Neutrophil (primary cell): ENCODE data around the gene DOCK3.
"Not testable (repeated sequence)": the region's sequence is repeated elsewhere in the genome, so short reads cannot be mapped to it uniquely, and the experiment has no call there.

Experiments
- H3K27ac ChIP-seq: fragments of 200-600 bp; sonication (generic); 2 replicates; pipeline ENCODE4 v1.5.1; 2016; ENCODE audit warnings: mild to moderate bottlenecking, moderate library complexity
- H3K27me3 ChIP-seq: fragments of 200-600 bp; sonication (generic); 2 replicates; pipeline ENCODE4 v1.6.0; 2016; ENCODE audit warnings: mild to moderate bottlenecking
- H3K36me3 ChIP-seq: fragments of 200-600 bp; sonication (generic); 2 replicates; pipeline ENCODE4 v1.5.1; 2017
- H3K4me1 ChIP-seq, 2 experiments: fragments of 200-600 bp in 1 of 2; sonication (generic) in 1 of 2; 1 replicate in 1 of 2; 2 replicates in 1 of 2; pipeline versions ENCODE4 v1.5.1 to v1.6.1; 2013 to 2016; ENCODE audit warnings: low read depth in 1 of 2, low read length in 1 of 2, mild to moderate bottlenecking in 1 of 2, moderate library complexity in 1 of 2; ENCODE audit not compliant: control insufficient read depth in 1 of 2, insufficient read depth in 1 of 2
- H3K4me3 ChIP-seq, 2 experiments: fragments of 200-600 bp in 1 of 2; sonication (generic) in 1 of 2; 1 replicate in 1 of 2; 2 replicates in 1 of 2; pipeline ENCODE4 v1.5.1; 2013 to 2016; ENCODE audit warnings: low read depth in 1 of 2, low read length in 1 of 2, mild to moderate bottlenecking in 1 of 2, moderate library complexity in 1 of 2
- H3K9me3 ChIP-seq: fragments of 200-600 bp; sonication (generic); 2 replicates; pipeline ENCODE4 v1.5.1; 2016
- CTCF ChIP-seq: fragments of 200-600 bp; sonication (generic); IDR thresholded peaks from 2 replicates; pipeline ENCODE4 v1.5.1; 2016; ENCODE audit warnings: antibody characterized with exemption

DOCK3 gene

GRCh38 chr3:50825841-50826240, 151.1 kb downstream of the DOCK3 start:
- H3K9me3 ChIP-seq, result no peaks in the 10 kb centered on the region
- no peak for TF ChIP-seq CTCF
- H3K27ac ChIP-seq, result no peak overlapping the region
- H3K4me1 ChIP-seq, result no peaks in the 10 kb centered on the region
- no peak overlapping the region for H3K4me3 ChIP-seq
- no peaks in the 10 kb centered on the region for H3K36me3 ChIP-seq
- H3K27me3 ChIP-seq, result no peaks in the 10 kb centered on the region

GRCh38 chr3:50830451-50830850, 155.7 kb downstream of the DOCK3 start:
- TF ChIP-seq CTCF, result no peak
- H3K27ac ChIP-seq, result no peak overlapping the region
- H3K36me3 ChIP-seq, result no peaks in the 10 kb centered on the region
- H3K4me3 ChIP-seq, result no peak overlapping the region
- H3K4me1 ChIP-seq, result no peaks in the 10 kb centered on the region
- no peaks in the 10 kb centered on the region for H3K27me3 ChIP-seq
- H3K9me3 ChIP-seq, result no peaks in the 10 kb centered on the region

- not testable (repeated sequence) for H3K4me1 ChIP-seq, H3K4me3 ChIP-seq, H3K36me3 ChIP-seq, H3K27me3 ChIP-seq, H3K27ac ChIP-seq, H3K9me3 ChIP-seq
Measured at GRCh38 chr3:50831009-50831408, 156.3 kb downstream of the DOCK3 start.

GRCh38 chr3:50840983-50841489, 166.3 kb downstream of the DOCK3 start:
- Histone ChIP-seq H3K4me3 (no peak overlapping the region), H3K27me3 (no peaks in the 10 kb centered on the region), H3K27ac (no peak overlapping the region), H3K36me3 (no peaks in the 10 kb centered on the region), H3K9me3 (no peaks in the 10 kb centered on the region), H3K4me1 (no peaks in the 10 kb centered on the region)
- no peak for TF ChIP-seq CTCF

- Histone ChIP-seq H3K4me3 (no peak overlapping the region), H3K4me1 (no peaks in the 10 kb centered on the region), H3K27ac (no peak overlapping the region), H3K36me3 (no peaks in the 10 kb centered on the region), H3K9me3 (no peaks in the 10 kb centered on the region), H3K27me3 (no peaks in the 10 kb centered on the region)
- TF ChIP-seq CTCF, result no peak
Measured at GRCh38 chr3:50848308-50848707, 173.6 kb downstream of the DOCK3 start.

- no peaks in the 10 kb centered on the region for H3K36me3 ChIP-seq
- no peak for TF ChIP-seq CTCF
- no peak overlapping the region for H3K27ac ChIP-seq
- no peak overlapping the region for H3K4me3 ChIP-seq
- H3K4me1 ChIP-seq, result no peaks in the 10 kb centered on the region
- H3K27me3 ChIP-seq, result no peaks in the 10 kb centered on the region
- no peaks in the 10 kb centered on the region for H3K9me3 ChIP-seq
Measured at GRCh38 chr3:50850639-50851511, 176.1 kb downstream of the DOCK3 start.
